HCT116 (cell line): ENCODE measurements around the gene CHFR. TPM values are rescaled to one million over a fixed set of nuclear protein-coding genes. Genes with fewer than 3 reads are reported as not detected.
"Not testable (repeated sequence)": the region's sequence is repeated elsewhere in the genome, so short reads cannot be mapped to it uniquely, and the experiment has no call there.

Experiments
- ATAC-seq: fragments of 200-7000 bp; cut with Tn5 transposase; 2 replicates; pipeline ENCODE4 v1.9.1; 2020; ENCODE audit warnings: mild to moderate bottlenecking, moderate library complexity
- BruUV-seq: library from RNA; stranded (reverse); fragments of 400-500 nt; replicated peaks from 2 replicates; lab custom pipeline; 2021; lab: Mats Ljungman, UMichigan
- CTCF ChIA-PET: fragments of 300-600 bp; sonication (Branson Sonifier 250); formaldehyde crosslinking; loops from one replicate; lab custom pipeline; 2021; ENCODE audit warnings: antibody characterized with exemption; lab: Charles Lee
- POLR2A ChIA-PET: fragments of 300-600, 350-600 bp; sonication (Branson Sonifier 250); formaldehyde crosslinking; loops from one replicate; lab custom pipeline; 2021; ENCODE audit warnings: antibody characterized with exemption; lab: Charles Lee
- RAD21 ChIA-PET, 2 experiments: fragments of 300-600 bp; sonication (Branson Sonifier 250); formaldehyde crosslinking; loops; one replicate each; lab custom pipeline; 2023; ENCODE audit warnings: low total read pairs in 2 of 2; ENCODE audit not compliant: uncharacterized antibody in 2 of 2, unreplicated experiment in 2 of 2, low non-redundant PET in 1 of 2; lab: Charles Lee
- DNase-seq: peaks from one replicate; pipeline ENCODE4 v3.0.0-alpha.2; 2010; ENCODE audit warnings: low read depth, low spot score
- H2AFZ ChIP-seq: fragments of 200-600 bp; shearing (Covaris generic), sonication (generic); 2 replicates; pipeline ENCODE4 v1.6.1; 2017; ENCODE audit warnings: low read depth, mixed run types, mixed read lengths, antibody characterized with exemption, low read length; ENCODE audit not compliant: poor library complexity, severe bottlenecking
- H3K27ac ChIP-seq: 2 replicates; pipeline ENCODE4 v1.5.1; 2012; ENCODE audit warnings: low read depth, low read length
- H3K27me3 ChIP-seq: fragments of 200-600 bp; sonication (generic); 2 replicates; pipeline ENCODE4 v1.6.1; 2016; ENCODE audit warnings: mixed run types, low read length, mixed read lengths; ENCODE audit not compliant: insufficient read depth
- H3K36me3 ChIP-seq, 2 experiments: fragments of 200-500 bp in 1 of 2; fragments of 200-600 bp in 1 of 2; sonication (Bioruptor generic) in 1 of 2; sonication (generic) in 1 of 2; 2 replicates each; pipeline versions ENCODE4 v1.5.1 to v1.6.1; 2014 to 2016; ENCODE audit warnings: low read length in 2 of 2, inconsistent platforms in 1 of 2, mixed read lengths in 1 of 2, mixed run types in 1 of 2; ENCODE audit not compliant: insufficient read depth in 2 of 2, control insufficient read depth in 1 of 2
- H3K4me1 ChIP-seq, 2 experiments: fragments of 200-600 bp in 1 of 2; sonication (generic) in 1 of 2; 2 replicates each; pipeline versions ENCODE4 v1.5.1 to v1.6.1; 2012 to 2017; ENCODE audit warnings: low read length in 2 of 2, inconsistent platforms in 1 of 2, mild to moderate bottlenecking in 1 of 2, mixed read lengths in 1 of 2, mixed run types in 1 of 2, moderate library complexity in 1 of 2; ENCODE audit not compliant: insufficient read depth in 2 of 2, control insufficient read depth in 1 of 2
- H3K4me2 ChIP-seq: fragments of 200-600 bp; sonication (generic); 2 replicates; pipeline ENCODE4 v1.6.1; 2017; ENCODE audit warnings: mixed run types, low read length, mixed read lengths
- H3K4me3 ChIP-seq, 2 experiments: fragments of 200-600 bp in 1 of 2; sonication (generic) in 1 of 2; replicated peaks in 1 of 2; 2 replicates each; pipeline ENCODE4 v1.5.1; 2011 to 2016; ENCODE audit warnings: low read length in 2 of 2, control low read depth in 1 of 2, low read depth in 1 of 2, mild to moderate bottlenecking in 1 of 2, mixed read lengths in 1 of 2, mixed run types in 1 of 2
- H3K79me2 ChIP-seq: fragments of 200-600 bp; sonication (generic); 2 replicates; pipeline ENCODE4 v1.6.1; 2017; ENCODE audit warnings: mild to moderate bottlenecking, mixed run types, low read length, moderate library complexity, mixed read lengths; ENCODE audit not compliant: insufficient read depth
- H3K9ac ChIP-seq: fragments of 200-600 bp; sonication (generic); 2 replicates; pipeline ENCODE4 v1.6.1; 2016; ENCODE audit warnings: low read length, mixed read lengths
- H3K9me2 ChIP-seq: fragments of 200-600 bp; sonication (generic), shearing (Covaris generic); 2 replicates; pipeline ENCODE4 v1.6.1; 2017; ENCODE audit warnings: mixed run types, mild to moderate bottlenecking, moderate library complexity; ENCODE audit not compliant: insufficient read depth
- H3K9me3 ChIP-seq, 2 experiments: fragments of 200-500 bp in 1 of 2; fragments of 200-600 bp in 1 of 2; sonication (Bioruptor generic) in 1 of 2; sonication (generic) in 1 of 2; 2 replicates each; pipeline ENCODE4 v1.6.1; 2014 to 2017; ENCODE audit warnings: low read length in 2 of 2, mixed read lengths in 2 of 2, inconsistent platforms in 1 of 2, low read depth in 1 of 2, mild to moderate bottlenecking in 1 of 2, mixed run types in 1 of 2, moderate library complexity in 1 of 2; ENCODE audit not compliant: control insufficient read depth in 1 of 2, insufficient read depth in 1 of 2
- H4K20me1 ChIP-seq: fragments of 200-600 bp; sonication (generic), shearing (Covaris generic); 2 replicates; pipeline ENCODE4 v1.6.1; 2017; ENCODE audit warnings: mixed run types, mild to moderate bottlenecking, moderate library complexity; ENCODE audit not compliant: insufficient read depth
- CBX3 ChIP-seq: IDR thresholded peaks from 2 replicates; pipeline ENCODE4 v1.6.1; 2012; ENCODE audit warnings: low read depth
- CEBPB ChIP-seq: IDR thresholded peaks from 2 replicates; pipeline ENCODE4 v1.6.1; 2012; ENCODE audit warnings: low read depth
- EGR1 ChIP-seq: IDR thresholded peaks from 2 replicates; pipeline ENCODE4 v1.6.1; 2012; ENCODE audit warnings: low read depth
- ELF1 ChIP-seq: IDR thresholded peaks from 2 replicates; pipeline ENCODE4 v1.6.1; 2012; ENCODE audit warnings: low read depth, borderline replicate concordance
- EZH2 ChIP-seq: fragments of 200-600 bp; sonication (generic); IDR thresholded peaks from 2 replicates; pipeline ENCODE4 v1.6.1; 2017; ENCODE audit warnings: antibody characterized with exemption, mixed run types
- EZH2phosphoT487 ChIP-seq: fragments of 200-600 bp; IDR thresholded peaks from 2 replicates; pipeline ENCODE4 v1.6.1; 2018; ENCODE audit warnings: antibody characterized with exemption, borderline replicate concordance
- FOSL1 ChIP-seq: IDR thresholded peaks from 2 replicates; pipeline ENCODE4 v1.6.1; 2012; ENCODE audit warnings: low read depth
- JUND ChIP-seq: IDR thresholded peaks from 2 replicates; pipeline ENCODE4 v1.6.1; 2012
- POLR2AphosphoS5 ChIP-seq: IDR thresholded peaks from 2 replicates; pipeline ENCODE4 v1.6.1; 2011; ENCODE audit warnings: mild to moderate bottlenecking, low read depth, low read length, moderate library complexity
- ZFX ChIP-seq: fragments of 450-650 bp; IDR thresholded peaks from 2 replicates; pipeline ENCODE4 v1.6.1; 2017
- intact Hi-C: fragments of 100-400 bp; cut with micrococcal nuclease; formaldehyde crosslinking; loops from 2 replicates; pipeline ENCODE4 v1.10.0; 2022
- total RNA-seq: library from RNA; stranded (reverse); gene quantifications from one replicate; pipeline ENCODE4 v1.2.1, GENCODE V29; 2021; ENCODE audit not compliant: unreplicated experiment

The CHFR gene
- total RNA-seq, 1 experiment from 2014 or later, result 0.39 TPM

DNA sequence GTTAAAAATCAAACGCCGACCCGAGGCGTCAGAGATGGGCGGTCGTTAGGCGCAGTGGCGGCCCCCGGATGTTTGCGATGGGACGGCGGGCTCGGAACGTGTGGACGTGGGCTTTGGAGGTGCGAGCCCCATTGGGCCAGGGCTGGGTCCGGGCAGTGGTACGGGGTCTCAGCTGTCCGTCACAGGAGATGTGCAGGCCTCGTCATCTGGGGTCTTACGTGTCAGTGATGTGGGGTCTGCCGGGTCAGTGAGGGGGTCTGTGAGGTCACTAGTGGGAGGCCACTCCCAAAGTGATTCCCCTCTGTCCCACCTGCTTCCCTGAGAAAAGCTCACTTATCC lies 21.6 kb upstream of the CHFR start:
- no peaks in the 10 kb centered on the region for H3K4me1 ChIP-seq
- ChIA-PET POLR2A (no interaction called here), RAD21 (no interaction called here), CTCF (no interaction called here)
- no peak overlapping the region for H2AFZ ChIP-seq
- H3K79me2 ChIP-seq, result no peaks in the 10 kb centered on the region
- no TSS peak for BruUV-seq
- H3K4me2 ChIP-seq, result no peak overlapping the region
- H3K4me3 ChIP-seq, result no peak overlapping the region
- TF ChIP-seq EZH2 (no peak), EZH2phosphoT487 (no peak), POLR2AphosphoS5 (no peak), EGR1 (no peak), FOSL1 (no peak), ZFX (no peak)
- no peak for ATAC-seq
- H3K36me3 ChIP-seq, result no peaks in the 10 kb centered on the region
- DNase-seq, result no peak
- H3K9ac ChIP-seq, result no peak overlapping the region
- no peaks in the 10 kb centered on the region for H3K9me2 ChIP-seq
- H3K27ac ChIP-seq, result no peak overlapping the region
- no peaks in the 10 kb centered on the region for H3K27me3 ChIP-seq
- peaks cover 6 to 9% of the 10 kb centered on the region in 2 experiments; a peak in 2 of 4 replicates for H3K9me3 ChIP-seq
- intact Hi-C loops, result no loop called here
- no peaks in the 10 kb centered on the region for H4K20me1 ChIP-seq

DNA sequence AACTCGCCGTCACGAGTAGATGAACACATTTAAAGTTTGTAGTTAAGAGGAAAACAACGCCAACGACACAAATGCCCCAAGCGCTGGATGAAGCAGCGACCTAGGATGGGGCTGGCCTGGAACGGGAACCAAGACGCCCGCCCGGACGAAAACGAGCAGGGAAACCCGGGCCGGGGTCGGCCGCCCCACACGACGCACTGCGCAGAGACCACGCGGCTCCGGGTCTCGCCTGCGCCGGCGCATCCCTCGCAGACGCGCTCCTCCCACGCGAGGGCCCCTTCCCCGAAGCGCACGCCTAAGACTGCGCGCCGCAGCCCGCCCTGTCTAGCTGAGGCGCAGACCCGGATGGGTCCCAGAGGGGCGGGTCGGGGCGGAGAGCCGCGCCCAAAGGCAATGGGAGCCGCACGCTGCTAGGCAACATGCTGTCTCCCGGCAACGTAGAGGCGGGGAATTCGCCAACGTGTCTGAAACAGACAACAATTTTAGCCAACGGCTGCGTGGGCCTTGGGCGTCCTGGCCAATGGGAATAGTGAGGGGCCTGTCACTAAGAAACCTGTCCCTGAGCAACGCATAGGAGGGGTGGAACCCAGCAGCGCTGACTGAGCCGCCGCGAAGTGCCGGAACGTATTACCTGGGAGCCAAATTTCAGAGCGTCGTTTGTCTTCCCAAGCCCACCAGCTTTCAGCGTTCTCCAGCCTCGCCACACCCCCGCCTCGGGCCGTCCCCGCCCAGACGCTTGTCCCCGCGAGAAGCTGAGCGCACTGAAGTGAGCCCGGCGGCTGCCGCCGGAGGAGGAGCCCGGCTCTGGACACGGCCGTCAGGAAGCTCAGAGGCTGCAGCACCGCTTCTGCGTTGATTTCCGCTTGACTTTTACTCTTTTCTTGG lies 21.0 kb upstream of the CHFR start:
- H3K9me3 ChIP-seq, result peaks cover 6 to 9% of the 10 kb centered on the region in 2 experiments; a peak in 2 of 4 replicates
- no peak overlapping the region for H3K4me3 ChIP-seq
- no peak for ATAC-seq
- no peak overlapping the region for H3K27ac ChIP-seq
- CTCF ChIA-PET, result no interaction called here
- no peak overlapping the region for H2AFZ ChIP-seq
- no peaks in the 10 kb centered on the region for H3K27me3 ChIP-seq
- no peaks in the 10 kb centered on the region for H3K4me1 ChIP-seq
- TF ChIP-seq ELF1 (no peak), JUND (no peak), CBX3 (no peak), CEBPB (no peak)
- BruUV-seq, result no TSS peak
- intact Hi-C loops, result no loop called here
- no peaks in the 10 kb centered on the region for H3K9me2 ChIP-seq
- no peaks in the 10 kb centered on the region for H4K20me1 ChIP-seq
- no peaks in the 10 kb centered on the region for H3K79me2 ChIP-seq
- DNase-seq, result no peak
- RAD21 ChIA-PET, result no interaction called here
- no peak overlapping the region for H3K4me2 ChIP-seq
- POLR2A ChIA-PET, result no interaction called here
- H3K36me3 ChIP-seq, result no peaks in the 10 kb centered on the region
- no peak overlapping the region for H3K9ac ChIP-seq

DNA sequence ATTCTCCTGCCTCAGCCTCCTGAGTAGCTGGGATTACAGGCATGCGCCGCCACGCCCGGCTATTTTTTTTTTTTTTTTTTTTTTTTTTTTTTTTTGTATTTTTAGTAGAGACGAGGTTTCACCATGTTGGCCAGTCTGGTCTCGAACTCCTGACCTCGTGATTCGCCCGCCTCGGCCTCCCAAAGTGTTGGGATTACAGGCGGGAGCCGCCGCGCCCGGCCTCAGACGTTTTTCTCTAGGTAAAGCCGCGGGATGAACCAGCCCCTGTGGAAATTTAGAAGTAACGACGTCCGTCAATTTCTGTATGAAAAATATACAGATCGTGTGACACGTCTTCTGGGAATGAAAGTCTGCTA lies 20.4 kb upstream of the CHFR start:
- RAD21 ChIA-PET, H4K20me1 ChIP-seq, CTCF ChIA-PET, ATAC-seq, intact Hi-C loops, H3K9ac ChIP-seq, DNase-seq, H3K4me3 ChIP-seq, H3K9me3 ChIP-seq, H3K27ac ChIP-seq, H3K27me3 ChIP-seq, H3K4me1 ChIP-seq, BruUV-seq, H3K79me2 ChIP-seq, POLR2A ChIA-PET, H3K4me2 ChIP-seq, H3K36me3 ChIP-seq, H2AFZ ChIP-seq, H3K9me2 ChIP-seq: not testable (repeated sequence)
